Superior temporal gyrus (tissue), 1 donor: ENCODE data around the gene FOXF1.

ENCODE experiments used
- DNase-seq: peaks from one replicate; pipeline ENCODE4 v3.0.0-alpha.2; 2016; ENCODE audit errors: extremely low spot score

The FOXF1 gene

GRCh38 chr16:86556576-86556975 is 46.2 kb downstream of the FOXF1 start:
- no peak for DNase-seq

GRCh38 chr16:86557587-86557986 is 47.3 kb downstream of the FOXF1 start:
- no peak for DNase-seq

- DNase-seq: no peak
Measured at GRCh38 chr16:86558355-86559193, 48.2 kb downstream of the FOXF1 start.

GRCh38 chr16:86559802-86560305 is 49.5 kb downstream of the FOXF1 start:
- no peak for DNase-seq

- DNase-seq: no peak
Measured at GRCh38 chr16:86562356-86562755, 52.0 kb downstream of the FOXF1 start.

- DNase-seq: peak; percentile 94
Measured at GRCh38 chr16:86563469-86564345, 53.4 kb downstream of the FOXF1 start.
